Thyroid gland (tissue), 4 donors: ENCODE data around the gene LYPD1.

Source experiments
- POLR2A ChIP-seq, 2 donors: fragments of 450-650 bp; IDR thresholded peaks; one replicate each; pipeline ENCODE4 v1.6.1; 2017; ENCODE audit warnings: antibody characterized with exemption in 2 of 2, mild to moderate bottlenecking in 2 of 2, moderate library complexity in 1 of 2
- TF ChIP-seq, protein P1 (sequence below), 6 experiments: fragments of 200-600 bp in 3 of 6; fragments of 450-650 bp in 3 of 6; sonication (generic) in 3 of 6; IDR thresholded peaks; one replicate each; pipeline ENCODE4 v1.5.1; 2016 to 2019; ENCODE audit warnings: antibody characterized with exemption in 6 of 6, mild to moderate bottlenecking in 2 of 6, inconsistent platforms in 1 of 6, moderate library complexity in 1 of 6

DNA sequence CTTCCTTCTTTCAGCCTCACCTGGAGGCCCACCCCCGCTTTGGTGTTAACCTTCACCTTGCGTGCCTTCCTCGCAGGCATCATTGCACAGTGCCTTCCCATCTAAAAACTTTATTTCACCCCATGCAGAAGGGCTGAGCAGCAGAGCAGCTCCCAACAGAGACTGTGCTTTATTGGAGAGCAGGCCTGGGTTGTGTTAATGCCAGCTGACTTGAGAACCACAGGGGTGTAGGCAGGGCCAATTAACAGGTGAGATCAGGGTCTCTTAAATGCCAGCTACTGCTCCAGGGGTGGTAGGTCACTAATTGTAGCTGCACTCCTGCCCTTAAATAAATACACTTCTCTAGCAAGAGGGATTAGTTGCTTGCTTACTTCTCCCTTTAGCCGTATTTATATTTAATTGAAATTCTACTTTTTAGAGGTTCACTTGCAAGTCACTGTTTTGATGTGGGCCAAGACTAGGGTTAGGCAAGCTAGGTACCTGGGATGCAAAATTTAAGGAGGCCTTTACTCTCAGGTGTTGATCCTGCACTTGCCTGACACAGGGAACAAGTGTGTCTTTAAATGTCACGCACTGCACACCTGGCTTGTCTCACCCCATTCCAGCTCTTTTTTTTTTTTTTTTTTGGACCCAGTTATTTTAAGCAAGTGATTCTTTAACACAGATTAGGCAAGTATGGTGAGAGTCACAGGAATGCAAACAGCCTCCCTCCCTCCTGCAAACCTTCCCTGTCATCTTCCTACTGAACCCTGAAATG lies 54.5 kb downstream of the LYPD1 start:
- TF ChIP-seq, protein P1, sequence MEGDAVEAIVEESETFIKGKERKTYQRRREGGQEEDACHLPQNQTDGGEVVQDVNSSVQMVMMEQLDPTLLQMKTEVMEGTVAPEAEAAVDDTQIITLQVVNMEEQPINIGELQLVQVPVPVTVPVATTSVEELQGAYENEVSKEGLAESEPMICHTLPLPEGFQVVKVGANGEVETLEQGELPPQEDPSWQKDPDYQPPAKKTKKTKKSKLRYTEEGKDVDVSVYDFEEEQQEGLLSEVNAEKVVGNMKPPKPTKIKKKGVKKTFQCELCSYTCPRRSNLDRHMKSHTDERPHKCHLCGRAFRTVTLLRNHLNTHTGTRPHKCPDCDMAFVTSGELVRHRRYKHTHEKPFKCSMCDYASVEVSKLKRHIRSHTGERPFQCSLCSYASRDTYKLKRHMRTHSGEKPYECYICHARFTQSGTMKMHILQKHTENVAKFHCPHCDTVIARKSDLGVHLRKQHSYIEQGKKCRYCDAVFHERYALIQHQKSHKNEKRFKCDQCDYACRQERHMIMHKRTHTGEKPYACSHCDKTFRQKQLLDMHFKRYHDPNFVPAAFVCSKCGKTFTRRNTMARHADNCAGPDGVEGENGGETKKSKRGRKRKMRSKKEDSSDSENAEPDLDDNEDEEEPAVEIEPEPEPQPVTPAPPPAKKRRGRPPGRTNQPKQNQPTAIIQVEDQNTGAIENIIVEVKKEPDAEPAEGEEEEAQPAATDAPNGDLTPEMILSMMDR (IDR thresholded peaks at IDR 0.05), result no peak
- TF ChIP-seq POLR2A (IDR thresholded peaks at IDR 0.05), result no peak
